H1 (cell line): ENCODE data around the gene TOM1L2. TPM values are rescaled to one million over a fixed set of nuclear protein-coding genes. Genes with fewer than 3 reads are reported as not detected.

Experiments
- CTCF ChIA-PET: fragments of 300-600 bp; sonication (Branson Sonifier 250); formaldehyde crosslinking; loops from one replicate; lab custom pipeline; 2021; ENCODE audit not compliant: partially characterized antibody; lab: Charles Lee
- POLR2A ChIA-PET: fragments of 300-600 bp; sonication (Branson Sonifier 250); formaldehyde crosslinking; loops from one replicate; lab custom pipeline; 2021; ENCODE audit warnings: inconsistent platforms; ENCODE audit not compliant: partially characterized antibody; lab: Charles Lee
- DNase-seq, 2 experiments: peaks; one replicate each; pipeline versions ENCODE4 v3.0.0 to v3.0.0-alpha.2; 2010 to 2022; ENCODE audit warnings: low spot score in 2 of 2, low read depth in 1 of 2, mixed read lengths in 1 of 2
- FAIRE-seq: peaks from 2 replicates; lab custom pipeline; 2011; peaks lifted over from hg19 to GRCh38; lab: Jason Lieb, UNC
- H2AFZ ChIP-seq: 2 replicates; pipeline ENCODE4 v1.8.1; 2012; ENCODE audit warnings: low read length, inconsistent platforms
- H2AK5ac ChIP-seq: 2 replicates; pipeline ENCODE4 v1.6.1; 2013; ENCODE audit warnings: low read depth, low read length
- H2BK120ac ChIP-seq: replicated peaks from 2 replicates; pipeline ENCODE3; 2013; ENCODE audit warnings: low read depth, low read length, inconsistent platforms
- H2BK12ac ChIP-seq: 2 replicates; pipeline ENCODE4 v1.6.1; 2013; ENCODE audit warnings: low read depth, low read length
- H2BK15ac ChIP-seq: 2 replicates; pipeline ENCODE4 v1.6.1; 2013; ENCODE audit warnings: low read length
- H2BK20ac ChIP-seq: 2 replicates; pipeline ENCODE4 v1.6.1; 2013; ENCODE audit warnings: low read length
- H2BK5ac ChIP-seq: 2 replicates; pipeline ENCODE4 v1.6.1; 2013; ENCODE audit warnings: low read depth, low read length
- H3K14ac ChIP-seq: 2 replicates; pipeline ENCODE4 v1.6.1; 2013; ENCODE audit warnings: inconsistent platforms; ENCODE audit not compliant: insufficient read length
- H3K18ac ChIP-seq: 2 replicates; pipeline ENCODE4 v1.6.1; 2013; ENCODE audit warnings: low read length; ENCODE audit errors: extremely low read depth
- H3K23ac ChIP-seq: 2 replicates; pipeline ENCODE4 v1.6.1; 2013; ENCODE audit warnings: inconsistent platforms; ENCODE audit not compliant: insufficient read length
- H3K23me2 ChIP-seq: 2 replicates; pipeline ENCODE4 v1.6.1; 2013; ENCODE audit warnings: low read depth, low read length
- H3K27ac ChIP-seq: 2 replicates; pipeline ENCODE4 v1.6.1; 2011; ENCODE audit warnings: low read depth, low read length, inconsistent platforms
- H3K27me3 ChIP-seq, 4 experiments: replicated peaks in 1 of 4; 1 replicate in 1 of 4; 2 replicates in 3 of 4; pipeline versions ENCODE4 v1.6.1 to v1.8.1; 2011 to 2013; ENCODE audit warnings: low read length in 3 of 4, mild to moderate bottlenecking in 3 of 4, inconsistent platforms in 2 of 4, mixed read lengths in 2 of 4, moderate library complexity in 1 of 4; ENCODE audit not compliant: control insufficient read depth in 3 of 4, insufficient read depth in 3 of 4; ENCODE audit errors: extremely low read depth in 1 of 4
- H3K36me3 ChIP-seq, 4 experiments: 2 replicates each; pipeline versions ENCODE4 v1.6.1 to v1.8.1; 2011 to 2013; ENCODE audit warnings: mild to moderate bottlenecking in 4 of 4, low read length in 3 of 4, moderate library complexity in 2 of 4, control low read depth in 1 of 4, inconsistent platforms in 1 of 4; ENCODE audit not compliant: insufficient read depth in 4 of 4, control insufficient read depth in 2 of 4
- H3K4ac ChIP-seq: replicated peaks from 2 replicates; pipeline ENCODE3; 2013; ENCODE audit warnings: low read length, low read depth, mixed read lengths, inconsistent platforms; ENCODE audit not compliant: insufficient read length
- H3K4me1 ChIP-seq, 4 experiments: replicated peaks in 1 of 4; 1 replicate in 1 of 4; 2 replicates in 3 of 4; pipeline versions ENCODE4 v1.6.1 to v1.8.1; 2011 to 2013; ENCODE audit warnings: low read length in 3 of 4, inconsistent platforms in 2 of 4, mixed read lengths in 1 of 4; ENCODE audit not compliant: insufficient read depth in 4 of 4, control insufficient read depth in 3 of 4
- H3K4me2 ChIP-seq, 2 experiments: 2 replicates each; pipeline versions ENCODE4 v1.6.1 to v1.8.1; 2011 to 2013; ENCODE audit warnings: low read depth in 2 of 2, low read length in 2 of 2, control low read depth in 1 of 2, inconsistent platforms in 1 of 2, mild to moderate bottlenecking in 1 of 2; ENCODE audit not compliant: insufficient read depth in 1 of 2
- H3K4me3 ChIP-seq, 4 experiments: fragments of 200-600, 300-600 bp in 1 of 4; sonication (generic), shearing (Covaris generic), sonication (Bioruptor Twin) in 1 of 4; 2 replicates each; pipeline versions ENCODE4 v1.5.1 to v1.8.1; 2011 to 2016; ENCODE audit warnings: low read length in 4 of 4, low read depth in 3 of 4, control low read depth in 2 of 4, inconsistent platforms in 2 of 4, mild to moderate bottlenecking in 2 of 4, mixed read lengths in 1 of 4, moderate library complexity in 1 of 4; ENCODE audit not compliant: insufficient read depth in 2 of 4; ENCODE audit errors: extremely low read depth in 1 of 4
- H3K56ac ChIP-seq: replicated peaks from 2 replicates; pipeline ENCODE3; 2013; ENCODE audit warnings: low read depth, mild to moderate bottlenecking, mixed read lengths, low read length, inconsistent platforms; ENCODE audit not compliant: insufficient read length
- H3K79me1 ChIP-seq: 2 replicates; pipeline ENCODE4 v1.6.1; 2013; ENCODE audit warnings: low read depth, low read length, control low read depth
- H3K79me2 ChIP-seq, 2 experiments: 2 replicates each; pipeline versions ENCODE4 v1.6.1 to v1.8.1; 2012 to 2013; ENCODE audit warnings: low read length in 2 of 2, mild to moderate bottlenecking in 2 of 2, inconsistent platforms in 1 of 2; ENCODE audit not compliant: insufficient read depth in 2 of 2, control insufficient read depth in 1 of 2
- H3K9ac ChIP-seq, 4 experiments: replicated peaks in 1 of 4; 1 replicate in 1 of 4; 2 replicates in 3 of 4; pipeline versions ENCODE4 v1.6.1 to v1.8.1; 2011 to 2013; ENCODE audit warnings: low read depth in 3 of 4, low read length in 3 of 4, control low read depth in 2 of 4, mild to moderate bottlenecking in 2 of 4, moderate library complexity in 2 of 4, inconsistent platforms in 1 of 4; ENCODE audit errors: extremely low read depth in 1 of 4
- H3K9me3 ChIP-seq, 2 experiments: 2 replicates each; pipeline versions ENCODE4 v1.6.1 to v1.8.1; 2012 to 2013; ENCODE audit warnings: mild to moderate bottlenecking in 2 of 2, moderate library complexity in 2 of 2, control low read depth in 1 of 2, inconsistent platforms in 1 of 2, low read depth in 1 of 2, low read length in 1 of 2, mixed read lengths in 1 of 2; ENCODE audit not compliant: insufficient read depth in 2 of 2
- H4K20me1 ChIP-seq, 2 experiments: replicated peaks in 1 of 2; 2 replicates each; pipeline versions ENCODE3 to v1.8.1; 2011 to 2013; ENCODE audit warnings: inconsistent platforms in 2 of 2, low read length in 2 of 2, mild to moderate bottlenecking in 1 of 2; ENCODE audit not compliant: insufficient read depth in 2 of 2, control insufficient read depth in 1 of 2
- H4K5ac ChIP-seq: 2 replicates; pipeline ENCODE4 v1.6.1; 2013; ENCODE audit warnings: low read length, low read depth, mixed read lengths, inconsistent platforms; ENCODE audit not compliant: insufficient read length
- H4K8ac ChIP-seq: 2 replicates; pipeline ENCODE4 v1.8.0; 2013; ENCODE audit warnings: mild to moderate bottlenecking, moderate library complexity, low read length, inconsistent platforms; ENCODE audit not compliant: insufficient read depth; ENCODE audit errors: extremely low read depth
- H4K91ac ChIP-seq: replicated peaks from 2 replicates; pipeline ENCODE3; 2013; ENCODE audit warnings: low read length, mixed read lengths, inconsistent platforms; ENCODE audit not compliant: insufficient read length
- BACH1 ChIP-seq: IDR thresholded peaks from 2 replicates; pipeline ENCODE4 v1.6.1; 2012; ENCODE audit warnings: low read length, improper control_type of control experiment
- JUND ChIP-seq: IDR thresholded peaks from 2 replicates; pipeline ENCODE4 v1.6.1; 2011; ENCODE audit warnings: mild to moderate bottlenecking, improper control_type of control experiment, low read length
- KDM4A ChIP-seq: IDR thresholded peaks from one replicate; pipeline ENCODE4 v1.7.1; 2012; ENCODE audit warnings: low read depth, mild to moderate bottlenecking, moderate library complexity, low read length, inconsistent platforms; ENCODE audit not compliant: severe bottlenecking
- RAD21 ChIP-seq, 2 experiments: IDR thresholded peaks in 1 of 2; conservative IDR thresholded peaks in 1 of 2; 2 replicates each; pipeline ENCODE4 v1.6.1; 2011; ENCODE audit warnings: low read depth in 2 of 2, low read length in 2 of 2, improper control_type of control experiment in 1 of 2, inconsistent platforms in 1 of 2, mild to moderate bottlenecking in 1 of 2, moderate library complexity in 1 of 2
- SIX5 ChIP-seq: IDR thresholded peaks from 2 replicates; pipeline ENCODE4 v1.6.1; 2011; ENCODE audit warnings: mild to moderate bottlenecking, low read depth, low read length
- SRF ChIP-seq: IDR thresholded peaks from 2 replicates; pipeline ENCODE4 v1.6.1; 2011; ENCODE audit warnings: mild to moderate bottlenecking, low read depth, low read length, moderate library complexity
- WGBS, 2 experiments: shearing (Covaris generic) in 1 of 2; methylation state at CpG; one replicate each; pipeline versions ENCODE4 v1.1.6 to v1.1.7; 2013 to 2015; ENCODE audit warnings: low lambda C conversion rate in 2 of 2, mixed read lengths in 2 of 2, inconsistent platforms in 1 of 2, low coverage in 1 of 2, missing lambda C conversion rate in 1 of 2; ENCODE audit not compliant: insufficient replicate concordance in 2 of 2, insufficient coverage in 1 of 2, insufficient read length in 1 of 2; ENCODE audit errors: extremely low coverage in 1 of 2, missing lambda C conversion rate in 1 of 2; 5-methylcytosine and 5-hydroxymethylcytosine counted together
- polyA plus RNA-seq, 7 experiments: library from polyadenylated mRNA; depleted of rRNA in 3 of 7; stranded (reverse) in 5 of 7; unstranded in 2 of 7; fragments of >200 nt in 5 of 7; fragments of 200-250 nt in 2 of 7; gene quantifications; 1 replicate in 5 of 7; 2 replicates in 1 of 7; 4 replicates in 1 of 7; pipeline versions ENCODE4 v1.2.1 to v1.2.3, GENCODE V29; 2011 to 2013; ENCODE audit warnings: missing spikeins in 2 of 7, mixed read lengths in 2 of 7
- total RNA-seq: library from RNA; stranded (reverse); fragmentation: NEBNext Ultra II Directional; extraction: Animal tissue kit (Norgen Biotek cat#: 25700); gene quantifications from 2 replicates; pipeline ENCODE4 v1.2.1, GENCODE V29; 2021
- TF ChIP-seq, protein P1 (sequence below): IDR thresholded peaks from 2 replicates; pipeline ENCODE4 v1.6.1; 2011; ENCODE audit warnings: low read depth, mild to moderate bottlenecking, low read length; ENCODE audit not compliant: insufficient read depth
- TF ChIP-seq, protein P2 (sequence below), 3 experiments: IDR thresholded peaks; 1 replicate in 2 of 3; 2 replicates in 1 of 3; pipeline versions ENCODE4 v1.5.1 to v1.6.1; 2011; ENCODE audit warnings: low read length in 3 of 3, mild to moderate bottlenecking in 3 of 3, inconsistent platforms in 2 of 3, low read depth in 1 of 3, moderate library complexity in 1 of 3; ENCODE audit not compliant: insufficient read depth in 1 of 3; ENCODE audit errors: control extremely low read depth in 1 of 3

The TOM1L2 gene
- total and polyA plus RNA-seq, 2 of the 8 experiments (the other 6 are each of a cell fraction or from before 2014, with no cell fraction given): 2.0 to 3.4 TPM

DNA sequence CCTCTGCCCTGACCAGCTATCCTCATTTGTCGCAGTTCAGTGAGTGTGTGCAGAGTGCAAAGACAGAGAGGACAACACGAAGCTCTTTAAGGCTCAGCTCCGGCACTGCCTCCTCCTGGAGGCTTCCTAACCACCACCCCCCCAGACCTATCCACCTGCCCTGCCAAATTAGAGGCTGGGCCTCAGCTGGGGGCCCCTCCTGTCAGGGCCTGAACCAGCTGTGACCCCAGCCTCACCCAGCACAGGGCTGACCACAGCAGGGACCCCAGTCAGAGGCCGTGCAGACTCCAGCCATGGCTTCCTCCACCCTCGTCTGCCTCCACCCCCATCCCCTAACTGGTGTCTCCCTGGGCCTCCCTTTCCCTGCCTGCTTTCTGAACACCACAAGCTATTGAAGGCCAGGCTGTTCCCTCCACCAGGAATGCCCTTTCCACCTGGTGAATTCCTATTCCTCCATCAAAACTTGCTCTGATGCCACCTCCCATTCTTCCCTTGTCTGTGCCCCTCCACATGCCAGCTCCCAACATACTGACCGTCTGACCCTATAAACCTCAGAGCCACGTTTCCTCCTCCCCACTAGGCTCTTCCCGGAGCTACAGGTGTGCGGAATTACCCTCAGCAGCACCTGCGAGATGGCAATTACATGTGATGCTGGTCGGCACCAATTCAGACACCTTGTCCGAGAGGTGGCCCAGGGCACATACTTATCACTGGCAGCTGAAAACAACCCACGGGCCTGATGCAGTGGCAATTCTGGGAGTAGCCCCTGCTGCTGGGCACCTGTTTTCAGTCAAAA, 144.2 kb downstream of the TOM1L2 start:
- H3K79me1 ChIP-seq: peaks cover 30% of the 10 kb centered on the region
- no peak overlapping the region for H3K4me3 ChIP-seq
- H3K4me1 ChIP-seq: peaks cover 13 to 28% (median 16%) of the 10 kb centered on the region in 4 experiments
- no peak overlapping the region for H3K4me2 ChIP-seq
- no peak overlapping the region for H2BK20ac ChIP-seq
- H4K20me1 ChIP-seq: peaks cover 35 to 65% of the 10 kb centered on the region in 2 experiments
- no peak overlapping the region; the same call in 1 of the 2 replicates for H4K8ac ChIP-seq
- peaks cover 5% of the 10 kb centered on the region for H3K23me2 ChIP-seq
- no peaks in the 10 kb centered on the region; a peak in 1 of 7 replicates for H3K27me3 ChIP-seq
- FAIRE-seq (no peak), DNase-seq (no peak)
- H3K27ac ChIP-seq: no peak overlapping the region
- no peak overlapping the region for H2BK15ac ChIP-seq
- H3K79me2 ChIP-seq: peaks cover 19 to 76% of the 10 kb centered on the region in 2 experiments
- no peak overlapping the region for H2AFZ ChIP-seq
- no peak overlapping the region for H3K18ac ChIP-seq
- no peak overlapping the region for H3K23ac ChIP-seq
- CTCF ChIA-PET: interaction anchor here (0.7 to 5.4 kb wide), 20 partner anchors 8 to 148 kb away, joined by 3 to 31 read pairs (median 4); partner anchors contain the start of gene SREBF1
- H2BK5ac ChIP-seq: 0 out of 2 replicates have a peak overlapping the region, but pooled peaks have one; percentile 44
- no peak overlapping the region for H3K9ac ChIP-seq
- no peak overlapping the region for H3K56ac ChIP-seq
- no peak overlapping the region for H3K14ac ChIP-seq
- H4K91ac ChIP-seq: no peak overlapping the region
- no peak overlapping the region for H3K4ac ChIP-seq
- peaks cover 0 to 13% (median 1%) of the 10 kb centered on the region in 4 experiments; a peak in 5 of 8 replicates for H3K36me3 ChIP-seq
- no peak overlapping the region for H2BK12ac ChIP-seq
- TF ChIP-seq, protein P1, sequence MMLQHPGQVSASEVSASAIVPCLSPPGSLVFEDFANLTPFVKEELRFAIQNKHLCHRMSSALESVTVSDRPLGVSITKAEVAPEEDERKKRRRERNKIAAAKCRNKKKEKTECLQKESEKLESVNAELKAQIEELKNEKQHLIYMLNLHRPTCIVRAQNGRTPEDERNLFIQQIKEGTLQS: no peak
- TF ChIP-seq BACH1: no peak
- TF ChIP-seq RAD21 (IDR thresholded peaks at IDR 0.05 in 1 of 2, conservative IDR thresholded peaks at IDR 0.05 in 1 of 2; ENCODE audit: low read depth in 2 of 2, low read length in 2 of 2): no peak
- TF ChIP-seq, protein P2, sequence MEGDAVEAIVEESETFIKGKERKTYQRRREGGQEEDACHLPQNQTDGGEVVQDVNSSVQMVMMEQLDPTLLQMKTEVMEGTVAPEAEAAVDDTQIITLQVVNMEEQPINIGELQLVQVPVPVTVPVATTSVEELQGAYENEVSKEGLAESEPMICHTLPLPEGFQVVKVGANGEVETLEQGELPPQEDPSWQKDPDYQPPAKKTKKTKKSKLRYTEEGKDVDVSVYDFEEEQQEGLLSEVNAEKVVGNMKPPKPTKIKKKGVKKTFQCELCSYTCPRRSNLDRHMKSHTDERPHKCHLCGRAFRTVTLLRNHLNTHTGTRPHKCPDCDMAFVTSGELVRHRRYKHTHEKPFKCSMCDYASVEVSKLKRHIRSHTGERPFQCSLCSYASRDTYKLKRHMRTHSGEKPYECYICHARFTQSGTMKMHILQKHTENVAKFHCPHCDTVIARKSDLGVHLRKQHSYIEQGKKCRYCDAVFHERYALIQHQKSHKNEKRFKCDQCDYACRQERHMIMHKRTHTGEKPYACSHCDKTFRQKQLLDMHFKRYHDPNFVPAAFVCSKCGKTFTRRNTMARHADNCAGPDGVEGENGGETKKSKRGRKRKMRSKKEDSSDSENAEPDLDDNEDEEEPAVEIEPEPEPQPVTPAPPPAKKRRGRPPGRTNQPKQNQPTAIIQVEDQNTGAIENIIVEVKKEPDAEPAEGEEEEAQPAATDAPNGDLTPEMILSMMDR (IDR thresholded peaks at IDR 0.05; ENCODE audit: control extremely low read depth in 1 of 3, insufficient read depth in 1 of 3, low read depth in 1 of 3, low read length in 3 of 3): peak in 1 of 3 experiments; percentile 17; a peak in 1 of 4 replicates
- no peak for TF ChIP-seq JUND
- no peak for TF ChIP-seq SRF
- no peak for TF ChIP-seq KDM4A
- TF ChIP-seq SIX5: no peak
- no peak overlapping the region for H2AK5ac ChIP-seq
- H3K9me3 ChIP-seq: no peaks in the 10 kb centered on the region
- no peak overlapping the region for H4K5ac ChIP-seq
- H2BK120ac ChIP-seq: no peak overlapping the region
- POLR2A ChIA-PET: interaction anchor here (1.0 to 24.7 kb wide), 6 partner anchors 2 to 37 kb away, joined by 4 to 532 read pairs (median 28); partner anchors contain the start of gene SREBF1
- WGBS, 2 experiments: 88% methylated on average over 13 of the region's 13 CpGs; no CpG with 5 or more reads in 1 of the 2 experiments
